Hepatocyte (in vitro differentiated cells): ENCODE data around the gene MAP6. TPM values are rescaled to one million over a fixed set of nuclear protein-coding genes. Genes with fewer than 3 reads are reported as not detected.
"Not testable (repeated sequence)": the region's sequence is repeated elsewhere in the genome, so short reads cannot be mapped to it uniquely, and the experiment has no call there.

ENCODE experiments used
- DNase-seq: peaks from one replicate; pipeline ENCODE4 v3.0.0-alpha.2; 2016; ENCODE audit warnings: low spot score
- H2AFZ ChIP-seq: fragments of 200-600 bp; sonication (generic); 2 replicates; pipeline ENCODE4 v1.6.0; 2016; ENCODE audit warnings: antibody characterized with exemption, mild to moderate bottlenecking
- H3K27ac ChIP-seq: fragments of 200-600 bp; sonication (generic); 2 replicates; pipeline ENCODE4 v1.5.1; 2016; ENCODE audit warnings: mild to moderate bottlenecking
- H3K27me3 ChIP-seq: fragments of 200-600 bp; sonication (generic); 2 replicates; pipeline ENCODE4 v1.6.1; 2016
- H3K36me3 ChIP-seq: fragments of 200-600 bp; sonication (generic); replicated peaks from 2 replicates; pipeline ENCODE4 v1.5.1; 2016; ENCODE audit warnings: low read depth; ENCODE audit not compliant: insufficient read depth
- H3K4me1 ChIP-seq: fragments of 200-600 bp; sonication (generic); 2 replicates; pipeline ENCODE4 v1.5.1; 2016; ENCODE audit warnings: mild to moderate bottlenecking, moderate library complexity; ENCODE audit not compliant: insufficient read depth
- H3K4me2 ChIP-seq: fragments of 200-600 bp; sonication (generic); 2 replicates; pipeline ENCODE4 v1.6.0; 2016
- H3K4me3 ChIP-seq: fragments of 200-600 bp; sonication (generic); 2 replicates; pipeline ENCODE4 v1.5.1; 2016; ENCODE audit warnings: mild to moderate bottlenecking
- H3K79me2 ChIP-seq: fragments of 200-600 bp; sonication (generic); 2 replicates; pipeline ENCODE4 v1.6.0; 2017; ENCODE audit warnings: mild to moderate bottlenecking
- H3K9me2 ChIP-seq: fragments of 200-600 bp; sonication (generic); replicated peaks from 2 replicates; pipeline ENCODE4 v1.6.0; 2017; ENCODE audit warnings: mild to moderate bottlenecking; ENCODE audit not compliant: insufficient read depth
- H3K9me3 ChIP-seq: fragments of 200-600 bp; sonication (generic); 2 replicates; pipeline ENCODE4 v1.5.1; 2016; ENCODE audit warnings: low read depth, mild to moderate bottlenecking
- H4K20me1 ChIP-seq: fragments of 200-600 bp; sonication (generic); 2 replicates; pipeline ENCODE4 v1.6.0; 2016; ENCODE audit warnings: mild to moderate bottlenecking; ENCODE audit not compliant: insufficient read depth, poor library complexity, severe bottlenecking
- CTCF ChIP-seq: fragments of 200-600 bp; sonication (generic); IDR thresholded peaks from 2 replicates; pipeline ENCODE4 v1.5.1; 2016; ENCODE audit warnings: antibody characterized with exemption, mild to moderate bottlenecking; ENCODE audit not compliant: poor library complexity
- EZH2 ChIP-seq: fragments of 200-600 bp; sonication (generic); IDR thresholded peaks from 2 replicates; pipeline ENCODE4 v1.6.1; 2016; ENCODE audit warnings: antibody characterized with exemption, mild to moderate bottlenecking, borderline replicate concordance
- EZH2phosphoT487 ChIP-seq: fragments of 200-600 bp; sonication (generic); IDR thresholded peaks from one replicate; pipeline ENCODE4 v1.6.1; 2018; ENCODE audit warnings: antibody characterized with exemption, mild to moderate bottlenecking, low read depth, moderate library complexity; ENCODE audit not compliant: unreplicated experiment, severe bottlenecking
- WGBS: methylation state at CpG from one replicate; pipeline ENCODE4 v1.1.6; 2016; ENCODE audit warnings: low lambda C conversion rate; ENCODE audit errors: missing lambda C conversion rate; 5-methylcytosine and 5-hydroxymethylcytosine counted together
- polyA plus RNA-seq: library from polyadenylated mRNA; unstranded; fragments of >200 nt; fragmentation: Nextera tagmentation; extraction: Ambion mirVana; gene quantifications from 2 replicates; pipeline ENCODE4 v1.2.1, GENCODE V29; 2016
- total RNA-seq: library from RNA; depleted of rRNA; stranded (reverse); fragments of >200 nt; gene quantifications from 2 replicates; pipeline ENCODE4 v1.2.3, GENCODE V29; 2014

Gene MAP6
- total and polyA plus RNA-seq, 2 experiments from 2014 or later: 3.8 to 6.4 TPM

- no peak for TF ChIP-seq EZH2phosphoT487
- TF ChIP-seq CTCF: no peak
- H3K27me3 ChIP-seq: no peaks in the 10 kb centered on the region
- no peaks in the 10 kb centered on the region for H3K9me3 ChIP-seq
- no peaks in the 10 kb centered on the region for H3K9me2 ChIP-seq
- H3K4me2 ChIP-seq: no peak overlapping the region
- H3K79me2 ChIP-seq: no peaks in the 10 kb centered on the region
- H3K36me3 ChIP-seq: no peaks in the 10 kb centered on the region
- H3K4me3 ChIP-seq: no peak overlapping the region
- peaks cover 26% of the 10 kb centered on the region for H3K4me1 ChIP-seq
- 99% methylated on average over 8 of the region's 8 CpGs for WGBS
- no peak overlapping the region for H2AFZ ChIP-seq
- no peaks in the 10 kb centered on the region for H4K20me1 ChIP-seq
- H3K27ac ChIP-seq: no peak overlapping the region
- no peak for DNase-seq
Observed at GRCh38 chr11:75585293-75585670, 83.6 kb downstream of the MAP6 start.

- DNase-seq, H3K36me3 ChIP-seq, H3K9me3 ChIP-seq, H3K9me2 ChIP-seq, H4K20me1 ChIP-seq, H3K4me3 ChIP-seq, H3K79me2 ChIP-seq, H2AFZ ChIP-seq, H3K27me3 ChIP-seq: not testable (repeated sequence)
- Histone ChIP-seq H3K4me2 (peak overlapping the region; percentile 96), H3K27ac (peak overlapping the region; percentile 99), H3K4me1 (peaks cover 26% of the 10 kb centered on the region)
- WGBS: 84% methylated on average over 12 of the region's 12 CpGs
Observed at GRCh38 chr11:75584659-75585292, 84.1 kb downstream of the MAP6 start.

- Histone ChIP-seq H4K20me1 (no peaks in the 10 kb centered on the region), H3K79me2 (no peaks in the 10 kb centered on the region), H2AFZ (peak overlapping the region; percentile 98), H3K4me2 (peak overlapping the region; percentile 96), H3K9me2 (no peaks in the 10 kb centered on the region), H3K4me3 (peak overlapping the region; percentile 63), H3K27me3 (no peaks in the 10 kb centered on the region), H3K36me3 (no peaks in the 10 kb centered on the region), H3K4me1 (peaks cover 24% of the 10 kb centered on the region), H3K9me3 (no peaks in the 10 kb centered on the region), H3K27ac (peak overlapping the region; percentile 99)
- TF ChIP-seq EZH2 (no peak), EZH2phosphoT487 (no peak), CTCF (no peak)
- 39% methylated on average over 31 of the region's 42 CpGs for WGBS
- peak; percentile 82 for DNase-seq
Observed at GRCh38 chr11:75583718-75584658, 84.8 kb downstream of the MAP6 start.
